ENCODE data around the gene ZFPM1.

- no peak for TF ChIP-seq JUND (IDR thresholded peaks at IDR 0.05)
- no peak for TF ChIP-seq CTCF (IDR thresholded peaks at IDR 0.05; ENCODE audit: low read depth, low read length, missing input control)
- TF ChIP-seq YY1 (IDR thresholded peaks at IDR 0.05), result no peak
- TF ChIP-seq FOXA2 (IDR thresholded peaks at IDR 0.05), result no peak
- TF ChIP-seq NR2F2 (IDR thresholded peaks at IDR 0.05), result no peak
- TF ChIP-seq RXRA (IDR thresholded peaks at IDR 0.05), result no peak
- TF ChIP-seq EGR1 (IDR thresholded peaks at IDR 0.05; ENCODE audit: low read depth in 2 of 2), result no peak
- TF ChIP-seq SP1 (IDR thresholded peaks at IDR 0.05), result no peak
- TF ChIP-seq TAF1 (conservative IDR thresholded peaks at IDR 0.05), result no peak
- no peak for TF ChIP-seq ATF3 (IDR thresholded peaks at IDR 0.05)
Observed at GRCh38 chr16:88569614-88569984, 116.5 kb downstream of the ZFPM1 start.

All from liver (tissue), 3 donors.